ENCODE measurements around the gene CREM. TPM values are rescaled to one million over a fixed set of nuclear protein-coding genes. Genes with fewer than 3 reads are reported as not detected.

Gene CREM
- total RNA-seq, 1 donor from 2014 or later = 28.6 TPM

DNA sequence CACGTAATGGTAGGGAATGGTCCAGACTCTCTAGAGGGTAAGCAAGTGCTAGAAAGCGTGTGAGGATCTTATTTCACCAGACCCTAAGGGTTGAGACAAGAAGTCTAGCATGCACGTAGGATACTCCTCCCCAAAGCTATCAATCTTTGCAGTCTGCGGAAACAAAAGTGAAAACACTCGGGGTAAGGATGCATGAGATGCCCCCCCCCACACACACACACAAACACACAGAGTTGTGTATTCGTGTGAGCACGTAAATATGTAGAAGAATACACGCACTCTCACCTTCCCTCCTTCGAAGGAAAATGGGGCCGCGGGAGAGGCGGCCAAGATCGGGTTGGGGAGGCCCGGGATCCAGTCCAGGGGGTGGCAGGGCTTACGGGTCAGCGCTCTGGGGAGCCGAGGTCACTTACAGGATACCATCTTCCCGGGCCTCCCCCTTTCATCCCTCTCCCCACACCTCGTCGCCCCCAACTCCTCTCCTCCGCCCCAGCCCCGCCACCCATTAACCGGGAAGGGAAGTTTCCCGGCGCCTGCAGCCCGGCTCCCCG lies 37.0 kb upstream of the CREM start:
- no peak for DNase-seq
- H3K27ac Mint-ChIP-seq (ENCODE audit: unreplicated experiment) = peak overlapping the region; percentile 94
- TF ChIP-seq, protein P1, sequence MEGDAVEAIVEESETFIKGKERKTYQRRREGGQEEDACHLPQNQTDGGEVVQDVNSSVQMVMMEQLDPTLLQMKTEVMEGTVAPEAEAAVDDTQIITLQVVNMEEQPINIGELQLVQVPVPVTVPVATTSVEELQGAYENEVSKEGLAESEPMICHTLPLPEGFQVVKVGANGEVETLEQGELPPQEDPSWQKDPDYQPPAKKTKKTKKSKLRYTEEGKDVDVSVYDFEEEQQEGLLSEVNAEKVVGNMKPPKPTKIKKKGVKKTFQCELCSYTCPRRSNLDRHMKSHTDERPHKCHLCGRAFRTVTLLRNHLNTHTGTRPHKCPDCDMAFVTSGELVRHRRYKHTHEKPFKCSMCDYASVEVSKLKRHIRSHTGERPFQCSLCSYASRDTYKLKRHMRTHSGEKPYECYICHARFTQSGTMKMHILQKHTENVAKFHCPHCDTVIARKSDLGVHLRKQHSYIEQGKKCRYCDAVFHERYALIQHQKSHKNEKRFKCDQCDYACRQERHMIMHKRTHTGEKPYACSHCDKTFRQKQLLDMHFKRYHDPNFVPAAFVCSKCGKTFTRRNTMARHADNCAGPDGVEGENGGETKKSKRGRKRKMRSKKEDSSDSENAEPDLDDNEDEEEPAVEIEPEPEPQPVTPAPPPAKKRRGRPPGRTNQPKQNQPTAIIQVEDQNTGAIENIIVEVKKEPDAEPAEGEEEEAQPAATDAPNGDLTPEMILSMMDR (IDR thresholded peaks at IDR 0.05; ENCODE audit: partially characterized antibody, unreplicated experiment) = no peak

DNA sequence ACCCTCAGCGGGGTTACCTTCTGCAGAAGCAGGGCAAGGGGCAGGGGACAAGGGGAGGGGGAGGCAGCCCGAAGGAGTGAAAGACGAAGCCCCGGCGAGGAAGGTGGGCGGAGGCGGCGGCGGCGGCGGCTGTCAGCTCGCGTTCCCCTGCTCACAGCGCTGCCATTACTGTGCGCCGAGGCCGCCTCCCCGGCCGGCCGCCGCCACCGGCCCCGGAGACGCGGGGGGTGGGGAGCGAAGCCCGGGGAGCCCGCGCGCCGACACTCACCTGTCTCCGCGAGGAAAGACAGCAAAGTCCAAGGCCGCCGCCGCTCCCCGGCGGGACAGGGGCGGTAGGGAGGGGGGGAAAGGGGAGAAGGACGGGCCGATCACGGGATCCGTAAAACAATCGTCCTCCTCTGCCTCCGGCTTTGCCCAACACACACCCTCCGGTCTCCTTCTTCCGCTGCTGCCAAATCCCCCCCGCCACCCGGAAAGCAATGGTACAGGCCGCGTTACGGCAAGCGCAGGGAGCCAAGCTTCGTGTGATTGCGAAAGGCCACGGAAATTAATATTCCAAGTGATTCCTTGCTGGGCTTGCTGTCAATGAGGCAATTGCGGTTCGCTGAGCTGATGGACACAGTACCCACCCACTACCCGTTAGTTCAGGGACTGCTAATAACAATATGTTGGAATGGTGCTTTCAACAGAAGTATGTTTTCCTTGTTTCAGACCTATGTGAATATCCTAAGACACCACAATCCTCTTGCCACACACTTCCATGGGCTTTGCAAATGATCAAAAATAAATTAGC lies 36.3 kb upstream of the CREM start, which contains the start of gene CUL2:
Gene CUL2, minus strand, starts transcription at position 180 of the 793 bp plus-strand sequence. CDS start 19,024 bp downstream, outside the sequence.
- Mint-ChIP-seq H3K27me3 (ENCODE audit: unreplicated experiment) (peaks cover 8% of the 10 kb centered on the region), H3K4me3 (ENCODE audit: unreplicated experiment) (peak within 1 kb of the TSS; percentile 96), H3K4me1 (ENCODE audit: low read depth, unreplicated experiment) (peaks cover 10% of the 10 kb centered on the region), H3K9me3 (ENCODE audit: unreplicated experiment) (peaks cover 5% of the 10 kb centered on the region), H3K27ac (ENCODE audit: unreplicated experiment) (peak within 1 kb of the TSS; percentile 94), H3K36me3 (ENCODE audit: unreplicated experiment) (no peaks in the 10 kb centered on the region)
- DNase-seq = peak; percentile 93
- TF ChIP-seq, protein P1 (IDR thresholded peaks at IDR 0.05; ENCODE audit: partially characterized antibody, unreplicated experiment) = no peak

More for the DNA sequence above, 37.0 kb upstream of the CREM start:
- peaks cover 10% of the 10 kb centered on the region for H3K4me1 Mint-ChIP-seq (ENCODE audit: low read depth, unreplicated experiment)
- peaks cover 5% of the 10 kb centered on the region for H3K9me3 Mint-ChIP-seq (ENCODE audit: unreplicated experiment)
- peaks cover 8% of the 10 kb centered on the region for H3K27me3 Mint-ChIP-seq (ENCODE audit: unreplicated experiment)
- peak overlapping the region; percentile 95 for H3K4me3 Mint-ChIP-seq (ENCODE audit: unreplicated experiment)
- H3K36me3 Mint-ChIP-seq (ENCODE audit: unreplicated experiment) = no peaks in the 10 kb centered on the region

DNA sequence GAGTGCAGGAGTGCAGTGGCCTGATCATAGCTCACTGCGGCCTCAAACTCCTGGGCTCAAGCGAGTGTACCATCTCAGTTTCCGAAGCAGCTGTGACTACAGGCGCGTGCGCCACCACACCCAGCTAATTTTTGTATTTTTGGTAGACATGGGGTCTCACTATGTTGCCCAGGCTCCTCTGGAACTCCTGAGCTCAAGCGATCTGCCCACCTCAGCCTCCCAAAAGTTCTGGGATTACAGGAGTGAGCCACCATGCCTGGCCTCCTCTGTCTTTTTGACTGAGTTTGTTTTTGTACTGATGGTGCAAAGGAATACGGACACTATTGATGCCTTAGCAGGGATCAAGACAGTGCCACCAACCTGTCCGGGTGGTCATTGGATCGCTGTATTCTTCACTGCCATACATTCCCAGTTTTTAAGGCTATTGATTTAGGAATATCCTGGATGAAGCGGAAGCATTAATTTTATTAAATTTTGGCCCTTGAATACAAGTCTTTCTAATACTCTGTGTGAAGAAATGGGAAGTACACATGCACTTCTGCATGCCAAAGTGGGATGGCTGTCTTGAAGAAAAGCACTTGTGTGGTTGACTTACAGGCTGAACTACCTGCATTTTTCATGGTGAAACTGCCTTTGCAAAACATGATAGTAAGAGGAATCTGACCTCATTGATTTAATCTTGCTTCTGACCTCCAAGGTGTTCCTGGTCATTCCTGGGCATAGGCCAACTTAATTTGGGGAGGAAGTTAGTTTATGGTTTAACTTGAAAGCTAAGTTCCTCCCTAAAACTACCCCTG lies 34.5 kb upstream of the CREM start:
- Mint-ChIP-seq H3K4me3 (ENCODE audit: unreplicated experiment) (no peak overlapping the region), H3K27ac (ENCODE audit: unreplicated experiment) (no peak overlapping the region), H3K36me3 (ENCODE audit: unreplicated experiment) (no peaks in the 10 kb centered on the region), H3K4me1 (ENCODE audit: low read depth, unreplicated experiment) (peaks cover 10% of the 10 kb centered on the region), H3K27me3 (ENCODE audit: unreplicated experiment) (peaks cover 8% of the 10 kb centered on the region), H3K9me3 (ENCODE audit: unreplicated experiment) (peaks cover 5% of the 10 kb centered on the region)
- no peak for DNase-seq
- TF ChIP-seq, protein P1 (IDR thresholded peaks at IDR 0.05; ENCODE audit: partially characterized antibody, unreplicated experiment) = no peak

DNA sequence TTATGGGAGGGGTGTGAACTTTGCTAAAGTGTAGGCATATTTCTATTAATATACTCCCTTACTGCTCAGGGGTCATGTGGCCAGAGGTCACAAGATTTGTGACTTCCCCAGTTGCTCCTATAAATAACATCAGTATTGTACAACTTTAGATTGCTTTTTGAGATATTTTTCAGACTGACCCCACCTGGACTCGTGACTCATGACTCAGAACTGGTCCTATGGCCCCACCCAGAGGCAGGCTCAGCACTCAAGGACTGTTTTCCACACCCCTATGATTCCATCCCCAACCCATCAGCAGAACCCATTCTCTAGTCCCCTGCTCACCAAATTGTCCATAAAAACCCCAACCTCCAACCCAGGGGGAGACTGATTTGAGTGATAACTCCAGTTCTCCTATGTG lies 33.8 kb upstream of the CREM start:
- peaks cover 8% of the 10 kb centered on the region for H3K27me3 Mint-ChIP-seq (ENCODE audit: unreplicated experiment)
- H3K4me1 Mint-ChIP-seq (ENCODE audit: low read depth, unreplicated experiment) = peaks cover 10% of the 10 kb centered on the region
- no peak overlapping the region for H3K27ac Mint-ChIP-seq (ENCODE audit: unreplicated experiment)
- no peak for DNase-seq
- H3K9me3 Mint-ChIP-seq (ENCODE audit: unreplicated experiment) = peaks cover 5% of the 10 kb centered on the region
- TF ChIP-seq, protein P1 (IDR thresholded peaks at IDR 0.05; ENCODE audit: partially characterized antibody, unreplicated experiment) = no peak
- H3K4me3 Mint-ChIP-seq (ENCODE audit: unreplicated experiment) = no peak overlapping the region
- H3K36me3 Mint-ChIP-seq (ENCODE audit: unreplicated experiment) = no peaks in the 10 kb centered on the region
